DMS 273 (cell line): ENCODE measurements around the gene CD300E.

Experiments
- DNase-seq: peaks from one replicate; lab custom pipeline; 2025; ENCODE audit not compliant: unreplicated experiment; lab: John Stamatoyannopoulos, UW

The CD300E gene, protein sequence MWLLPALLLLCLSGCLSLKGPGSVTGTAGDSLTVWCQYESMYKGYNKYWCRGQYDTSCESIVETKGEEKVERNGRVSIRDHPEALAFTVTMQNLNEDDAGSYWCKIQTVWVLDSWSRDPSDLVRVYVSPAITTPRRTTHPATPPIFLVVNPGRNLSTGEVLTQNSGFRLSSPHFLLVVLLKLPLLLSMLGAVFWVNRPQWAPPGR

DNA sequence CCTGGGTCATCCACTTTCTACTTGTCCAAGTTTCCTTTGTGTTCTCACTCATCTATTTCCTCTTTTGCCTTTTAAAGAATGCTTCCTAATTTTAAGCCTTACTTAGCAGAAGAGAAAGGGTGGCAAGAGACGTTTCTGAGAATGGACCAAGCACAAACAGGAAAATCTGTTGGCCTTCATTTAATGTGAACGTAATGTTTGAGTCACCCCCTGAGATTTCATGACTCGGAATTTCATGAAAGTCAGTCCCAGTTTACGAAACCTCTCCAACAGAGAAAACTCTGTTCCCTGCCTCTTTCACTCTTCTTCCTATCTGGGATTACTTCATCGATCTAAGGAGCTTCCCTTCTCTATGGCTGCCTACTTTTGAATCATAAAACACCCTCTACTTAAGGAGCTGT is at the start of gene CD300E:
TSS of gene CD300E (minus strand) at position 46 of the 401 bp plus-strand sequence. CDS start 117 bp downstream, outside the sequence.
- no peak for DNase-seq

DNA sequence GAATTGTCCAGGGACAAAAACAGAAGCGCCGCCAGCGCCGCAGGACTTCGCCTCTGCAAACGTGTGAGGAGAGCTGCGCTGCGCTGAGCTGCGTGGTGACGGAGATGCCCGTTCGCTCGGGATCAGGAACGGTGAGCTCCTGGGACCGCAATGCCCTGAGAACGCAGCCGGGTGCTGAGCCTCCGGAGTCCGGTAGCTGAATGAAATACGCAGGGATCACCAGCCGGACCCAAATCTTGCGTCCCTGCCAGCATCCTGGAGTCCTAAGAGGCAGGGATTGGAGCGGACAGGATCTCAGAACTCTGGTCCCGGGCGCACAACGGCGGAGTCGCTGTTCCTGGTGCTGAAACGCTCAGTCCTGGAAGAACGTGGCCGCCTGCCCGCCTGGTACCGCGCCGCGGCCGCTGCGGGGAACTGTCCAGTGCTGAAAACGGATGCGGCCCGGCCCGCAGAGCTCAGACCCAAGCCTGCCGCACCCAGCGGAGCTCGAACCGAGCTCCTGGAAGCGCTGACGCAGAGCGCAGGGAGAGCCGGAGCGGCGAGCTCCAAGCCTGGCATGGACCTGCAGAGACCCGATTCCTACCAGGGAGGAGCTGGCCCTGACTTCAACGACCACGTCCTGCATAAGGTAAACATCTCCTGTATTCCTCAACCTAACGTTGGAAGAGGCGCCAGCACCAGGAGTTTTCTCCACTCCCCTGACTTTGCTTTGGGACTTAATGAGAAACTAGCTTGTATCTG is 47.7 kb upstream of the CD300E start:
- peak; percentile 94 for DNase-seq

DNA sequence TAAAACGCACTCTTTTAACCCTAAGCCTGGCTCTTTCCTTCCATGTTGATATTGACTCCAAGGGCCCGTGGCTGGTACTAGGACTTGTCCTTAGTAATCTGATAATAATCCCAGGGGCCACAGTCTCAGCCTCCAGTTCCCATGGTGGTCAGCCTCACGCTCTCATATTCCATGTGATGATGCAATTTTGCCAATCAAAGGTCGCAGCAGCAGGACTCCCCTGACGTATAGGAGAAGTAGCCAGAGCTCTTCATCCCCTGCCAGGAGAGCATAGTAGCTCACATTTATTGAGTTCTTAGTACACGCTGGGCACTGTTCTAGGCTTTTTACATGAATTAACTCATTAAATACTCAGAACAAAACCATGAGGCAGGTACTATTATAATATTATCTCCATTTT is 46.8 kb upstream of the CD300E start:
- no peak for DNase-seq

DNA sequence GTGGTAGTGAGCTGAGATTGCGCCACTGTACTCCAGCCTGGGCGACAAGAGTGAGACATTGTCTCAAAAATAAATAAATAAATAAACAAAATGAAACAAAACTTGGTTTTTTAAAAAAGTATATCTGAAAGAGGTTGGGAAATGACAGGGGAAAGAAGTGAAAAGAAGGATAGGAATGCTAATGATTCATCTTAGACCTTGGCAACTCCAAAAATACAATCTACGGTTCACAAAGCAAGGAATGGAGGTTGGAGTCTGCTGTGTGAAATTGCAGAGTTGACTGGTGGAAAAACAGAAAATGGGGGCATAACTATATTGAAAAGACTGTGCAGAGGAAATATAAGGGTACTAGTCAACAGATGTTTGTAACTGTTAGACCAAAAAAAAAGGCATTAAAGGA is 40.0 kb upstream of the CD300E start:
- no peak for DNase-seq

DNA sequence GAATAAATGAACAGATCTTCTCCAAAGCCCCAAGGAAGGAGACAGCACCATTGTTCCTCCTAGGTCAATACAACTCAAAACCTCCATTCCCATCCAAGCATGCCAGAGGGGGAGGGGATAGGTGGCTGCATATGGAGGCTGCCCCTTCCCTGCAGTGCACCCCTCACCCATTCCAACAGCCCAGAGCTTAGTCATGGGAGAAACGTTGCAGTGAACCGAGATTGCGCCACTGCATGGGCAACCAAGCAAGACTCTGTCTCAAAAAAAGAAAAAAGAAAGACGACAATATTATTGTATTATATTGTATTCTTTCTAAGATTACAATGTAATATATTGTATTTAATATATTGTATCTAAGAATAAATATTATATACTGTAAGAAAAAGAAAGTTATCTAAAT is 36.4 kb upstream of the CD300E start:
- DNase-seq: no peak

DNA sequence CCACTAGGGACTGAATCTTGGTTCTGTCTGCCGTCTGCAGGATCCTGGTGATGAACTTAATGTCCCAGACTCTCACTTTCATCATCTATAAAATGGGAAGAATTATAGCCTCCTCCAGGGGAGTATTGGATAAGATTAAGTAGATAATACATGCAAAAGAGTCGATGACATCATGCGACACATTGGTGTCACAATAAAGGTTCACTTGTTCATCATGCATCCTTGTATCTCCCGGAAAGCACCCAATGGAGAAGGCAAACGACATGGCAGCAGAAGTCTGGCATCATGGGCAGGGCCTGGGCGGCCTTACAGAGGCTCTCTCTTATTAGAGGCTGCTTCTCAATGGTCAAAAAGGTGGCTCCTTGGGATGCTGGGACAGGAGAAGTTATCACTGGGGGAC is 35.1 kb upstream of the CD300E start:
- no peak for DNase-seq

DNA sequence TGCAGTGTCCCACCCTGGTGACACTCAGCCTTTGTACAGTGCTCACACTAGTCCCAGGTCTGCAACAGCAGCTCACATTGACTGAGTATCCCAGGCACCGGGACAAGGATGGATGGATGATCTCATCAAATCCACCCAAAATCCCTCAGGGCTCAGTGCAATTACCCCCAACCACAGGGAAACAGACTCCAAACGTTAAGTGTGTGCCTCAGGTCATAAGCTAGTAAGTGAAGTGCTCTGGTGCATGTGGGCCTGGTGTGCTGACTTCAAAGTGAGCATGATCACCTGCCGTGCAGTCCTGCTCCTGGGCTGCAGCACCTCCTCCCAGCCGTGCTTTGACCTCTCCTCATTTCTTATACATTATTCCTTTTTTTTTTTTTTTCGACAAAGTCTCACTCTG is 31.2 kb upstream of the CD300E start:
- DNase-seq: no peak

DNA sequence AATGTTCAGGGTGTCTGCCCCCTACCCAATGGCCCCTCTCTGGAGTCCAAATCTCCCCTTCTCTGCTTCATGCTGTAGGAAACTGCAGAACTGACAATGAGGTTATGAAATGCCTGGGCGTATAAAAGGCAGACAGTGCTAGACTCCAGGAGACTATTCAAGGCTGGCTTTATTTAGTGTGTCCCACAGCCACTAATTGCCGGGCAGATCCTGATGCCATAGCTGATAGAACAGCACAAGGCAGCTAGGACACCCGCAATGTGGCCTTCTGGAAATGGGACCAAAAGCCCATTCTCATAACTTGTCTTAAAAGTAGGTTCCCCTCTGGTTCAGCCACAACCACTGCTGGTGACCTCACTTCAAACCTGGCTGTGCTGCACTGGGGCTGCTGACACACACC is 28.5 kb upstream of the CD300E start:
- DNase-seq: no peak

DNA sequence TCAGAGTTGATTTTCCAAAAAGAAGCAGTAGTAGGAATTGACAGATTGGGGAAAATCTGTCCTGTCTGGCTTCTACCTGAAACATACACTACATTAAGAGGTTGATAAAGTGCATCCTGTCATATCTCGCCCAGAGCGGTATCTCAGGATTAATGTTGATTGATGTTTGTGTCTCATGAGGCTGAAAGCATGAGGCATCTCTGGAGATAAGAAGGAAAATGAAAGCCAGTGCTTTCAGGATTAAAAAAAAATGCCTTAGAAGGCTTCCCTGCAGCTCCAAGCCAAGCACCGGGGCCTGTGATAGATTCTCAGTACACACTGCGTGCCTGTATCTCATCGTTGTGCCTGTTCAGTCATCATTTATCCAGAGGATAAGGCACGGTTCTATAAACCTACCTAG is 26.4 kb upstream of the CD300E start:
- DNase-seq: no peak

DNA sequence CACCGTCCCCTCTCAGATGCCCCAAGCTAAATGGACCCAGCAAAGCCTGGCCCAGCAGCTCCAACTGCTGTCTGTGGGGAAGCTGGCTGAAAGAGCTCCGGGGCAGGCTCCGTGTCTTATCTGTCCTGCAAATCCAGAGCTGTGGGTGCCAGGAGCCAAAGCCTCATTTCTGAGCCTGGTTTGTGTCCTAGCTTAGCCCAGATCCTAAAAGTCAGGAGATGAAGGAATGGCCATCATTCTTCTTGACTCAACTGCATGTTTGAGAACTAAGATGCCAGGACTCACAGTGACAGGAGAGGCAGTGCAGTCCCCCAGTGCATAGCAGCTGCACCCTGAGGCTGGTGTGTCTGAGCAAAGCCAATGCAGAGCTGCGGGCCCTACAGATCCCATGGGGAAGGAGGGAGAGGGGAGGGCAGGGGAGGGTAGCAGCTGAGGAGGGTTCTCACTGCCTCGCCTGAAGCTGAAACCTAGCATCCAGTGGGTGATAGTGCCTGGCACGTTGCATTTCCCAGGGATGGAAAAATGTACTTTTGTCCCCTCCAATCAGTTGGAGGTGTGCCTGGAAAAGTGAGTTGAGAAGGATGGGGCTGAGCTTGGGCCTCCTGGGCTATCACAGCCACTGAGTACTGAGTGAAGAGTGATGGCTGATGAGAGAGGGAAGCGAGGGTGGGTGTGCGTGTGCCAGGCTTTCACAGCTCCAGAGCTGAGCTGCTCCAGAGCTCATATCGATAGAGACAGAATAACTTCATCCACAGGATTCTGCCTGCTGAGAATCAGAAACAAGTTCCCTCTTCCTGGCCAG is 24.5 kb upstream of the CD300E start:
- no peak for DNase-seq

DNA sequence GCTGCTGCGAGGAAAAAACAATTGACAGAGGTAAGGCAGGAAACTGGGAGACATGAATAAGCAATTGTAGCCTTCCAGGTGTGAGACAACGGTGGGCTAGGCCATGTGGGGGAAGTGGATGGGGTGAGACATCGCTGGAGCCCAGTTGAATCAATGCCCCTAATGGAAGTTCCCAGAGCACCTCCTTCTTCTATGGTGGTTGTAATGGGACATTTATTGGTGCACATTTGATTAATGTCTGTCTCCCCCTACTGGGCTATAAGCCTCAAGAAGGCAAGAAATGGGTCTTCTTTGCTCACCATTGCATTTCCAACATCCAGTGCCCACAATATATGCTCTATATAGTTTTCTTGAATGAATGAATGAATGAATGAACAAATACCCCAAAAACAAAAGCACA is 22.7 kb upstream of the CD300E start:
- peak; percentile 70 for DNase-seq

DNA sequence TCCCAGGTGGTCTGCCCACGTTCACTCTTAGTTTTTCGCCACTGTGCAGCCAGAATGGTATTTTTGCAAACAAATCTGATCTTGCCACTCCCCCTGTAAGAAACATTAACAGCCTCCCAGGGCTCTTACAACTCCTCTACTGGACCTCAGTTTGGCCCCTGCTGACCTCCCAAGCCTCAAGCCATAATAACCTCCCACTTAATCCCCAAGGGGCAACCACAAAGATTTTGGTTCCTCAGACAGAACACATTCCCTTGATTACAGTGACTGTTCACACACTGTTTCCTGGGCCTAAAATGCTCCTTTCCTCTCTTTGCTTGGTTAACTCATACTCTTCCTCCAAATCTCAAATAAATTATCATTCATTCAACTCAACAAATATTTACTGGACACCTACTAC is 21.5 kb upstream of the CD300E start:
- no peak for DNase-seq

DNA sequence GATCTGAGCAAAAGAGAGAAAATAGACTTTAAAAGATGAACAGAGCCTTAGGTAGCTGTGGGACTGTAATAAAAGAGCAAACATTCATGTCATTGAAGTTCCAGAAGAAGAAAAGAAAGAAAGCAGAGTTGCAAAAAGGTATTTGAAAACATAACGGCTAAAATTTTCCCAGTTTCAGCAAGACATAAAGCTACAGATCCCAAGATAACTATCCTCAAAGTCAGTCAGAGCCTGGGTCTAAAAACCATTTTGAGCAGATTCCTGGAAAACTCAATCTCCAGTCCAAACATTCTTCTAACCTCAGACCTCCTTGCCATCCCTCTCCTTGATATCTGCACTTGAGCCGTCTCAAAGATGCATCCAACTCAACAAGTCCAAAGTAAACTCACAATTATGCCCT is 20.9 kb upstream of the CD300E start:
- no peak for DNase-seq

DNA sequence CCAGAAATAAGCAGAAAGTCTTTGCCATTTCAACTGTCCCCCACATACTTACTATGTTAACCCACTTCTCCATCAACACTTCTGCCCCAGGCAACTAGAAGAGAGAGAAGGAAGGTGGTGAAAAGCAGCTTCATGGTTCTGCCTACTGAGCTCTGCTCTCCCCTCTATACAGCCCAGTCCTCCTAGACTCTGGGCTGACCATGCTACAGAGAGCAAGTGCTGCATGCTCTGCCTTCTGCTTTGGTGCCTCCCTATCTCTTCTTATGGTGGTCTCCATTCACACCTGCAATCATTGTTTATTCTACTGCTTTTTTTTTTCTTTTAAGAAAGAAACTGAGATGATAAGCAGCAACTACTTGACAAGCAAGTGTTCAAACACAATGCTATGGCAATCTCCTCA is 20.3 kb upstream of the CD300E start:
- DNase-seq: no peak

DNA sequence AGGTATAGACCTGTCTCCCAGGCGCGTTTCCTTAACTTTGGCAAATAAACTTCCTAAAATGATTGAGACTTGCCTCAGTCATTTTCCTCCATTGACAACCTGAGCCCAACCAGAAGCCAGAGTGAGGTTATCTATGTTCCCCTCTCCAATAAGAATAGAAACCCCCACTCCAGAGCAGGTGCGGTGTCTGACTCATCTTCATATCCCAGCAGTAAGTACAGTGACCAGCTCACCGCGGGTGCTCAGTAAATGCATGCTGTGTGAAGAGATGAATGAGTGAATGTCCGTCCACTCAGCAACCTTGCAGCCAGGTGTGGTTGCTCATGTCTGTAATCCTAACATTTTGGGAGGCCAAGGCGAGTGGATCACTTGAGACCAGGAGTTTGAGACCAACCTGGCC is 19.5 kb upstream of the CD300E start:
- DNase-seq: no peak

DNA sequence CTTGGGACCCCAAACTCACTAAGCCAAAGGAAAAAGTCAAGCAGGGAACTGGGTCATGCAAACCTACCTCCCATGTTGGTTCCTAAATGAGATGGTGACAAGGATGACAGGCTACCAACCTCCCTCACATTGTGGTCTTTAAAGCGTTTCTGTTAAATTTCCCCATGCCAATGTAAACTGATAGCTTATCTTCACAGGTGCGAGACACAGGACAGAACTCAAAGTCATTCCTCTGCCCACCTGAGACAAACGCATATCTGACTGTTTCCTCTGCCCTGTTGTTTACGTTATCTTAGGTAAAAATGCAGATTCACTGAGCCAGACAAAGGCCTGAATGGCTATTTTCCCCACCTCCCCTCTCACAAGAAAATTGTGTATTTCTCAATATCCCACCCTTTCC is 19.0 kb upstream of the CD300E start:
- no peak for DNase-seq

DNA sequence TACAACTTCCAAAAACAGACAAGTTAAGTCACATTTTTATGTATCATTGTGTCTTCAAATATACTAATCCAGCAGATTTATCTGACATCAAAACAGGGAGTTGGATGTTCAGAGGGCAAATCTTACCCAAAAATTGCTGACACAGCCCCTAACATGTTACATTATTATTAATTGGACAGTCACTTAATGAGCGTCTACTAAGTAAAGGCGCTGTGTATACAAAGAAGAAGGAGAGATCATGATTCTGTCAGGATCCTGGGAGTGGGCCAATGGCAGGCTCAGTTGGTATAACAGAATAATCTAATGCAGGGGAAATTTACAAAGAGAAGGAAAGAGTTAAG is 18.4 kb upstream of the CD300E start:
- no peak for DNase-seq

DNA sequence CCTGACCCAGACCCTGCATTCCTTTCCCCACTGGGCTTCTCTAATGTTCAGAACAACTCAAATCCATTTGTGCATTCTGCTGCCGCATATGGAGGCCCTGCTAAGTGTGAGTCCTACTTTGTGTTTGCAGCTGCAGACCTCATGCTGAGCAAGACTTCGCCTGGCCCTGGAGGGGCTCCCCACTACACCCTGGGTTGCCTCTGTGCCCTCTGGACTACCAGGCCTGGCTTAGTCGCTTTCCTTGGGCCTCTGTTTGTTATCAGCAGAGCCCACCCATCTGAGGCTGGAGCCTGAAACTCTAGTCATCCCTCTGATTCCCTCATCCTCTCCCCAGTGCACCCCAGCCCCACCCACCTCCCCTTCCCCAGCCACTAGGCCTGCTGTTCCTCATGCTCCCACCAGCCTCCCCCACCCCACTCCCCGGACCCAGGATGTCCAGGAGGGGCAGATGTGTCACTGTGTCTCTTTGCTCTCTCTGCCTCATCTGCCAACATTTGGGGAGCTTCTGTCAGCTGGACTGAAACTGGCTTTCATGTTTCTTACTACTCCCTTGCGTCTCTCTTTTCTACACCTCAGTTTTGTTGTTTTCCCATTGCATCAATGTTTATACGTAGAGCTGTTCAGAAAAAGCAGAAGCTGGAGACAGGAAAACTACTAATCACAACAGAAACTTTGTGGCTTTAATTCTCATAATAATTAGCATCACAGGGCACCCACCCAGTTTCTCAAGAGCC is 17.9 kb upstream of the CD300E start:
- no peak for DNase-seq

DNA sequence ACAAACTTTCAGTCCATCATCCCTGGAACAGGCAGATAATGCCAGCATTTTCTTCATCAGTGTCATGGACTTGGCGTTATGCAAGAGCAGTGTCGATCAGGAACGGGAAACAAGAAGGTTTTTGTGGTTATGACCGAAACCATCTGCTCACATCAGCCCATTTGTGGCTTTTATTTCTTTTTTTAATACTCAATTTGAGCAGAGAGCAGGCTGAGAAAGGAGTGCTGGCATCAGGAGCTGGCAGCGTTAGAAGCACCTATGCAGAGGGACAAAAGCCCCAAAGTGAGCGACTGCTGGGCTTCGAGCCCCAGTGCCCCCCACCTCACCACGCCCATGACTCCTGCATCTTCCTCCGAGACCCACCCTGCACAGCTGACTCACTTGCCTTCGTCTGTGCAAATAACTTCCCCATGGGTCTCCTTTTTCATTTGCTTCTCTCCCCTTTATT is 16.2 kb upstream of the CD300E start:
- no peak for DNase-seq

DNA sequence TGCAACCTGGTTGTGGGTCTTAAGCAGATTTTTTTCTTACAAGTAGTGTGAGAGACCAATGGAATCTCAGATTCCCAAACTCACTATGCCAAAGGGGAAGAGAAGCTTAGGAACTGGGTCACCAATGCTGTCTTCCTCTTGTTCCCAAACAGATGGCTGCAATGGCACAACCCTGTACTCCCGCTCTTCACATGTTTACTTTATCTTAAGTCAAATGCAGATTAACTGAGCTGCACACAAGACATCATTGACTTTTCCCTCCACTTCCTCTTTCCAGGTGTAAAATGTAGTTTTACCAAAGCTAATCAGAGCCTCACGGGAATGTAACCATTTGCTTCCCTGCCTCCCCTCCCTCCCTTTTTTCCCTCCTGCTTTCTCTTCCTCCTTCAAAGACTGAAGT is 14.4 kb upstream of the CD300E start:
- DNase-seq: no peak

DNA sequence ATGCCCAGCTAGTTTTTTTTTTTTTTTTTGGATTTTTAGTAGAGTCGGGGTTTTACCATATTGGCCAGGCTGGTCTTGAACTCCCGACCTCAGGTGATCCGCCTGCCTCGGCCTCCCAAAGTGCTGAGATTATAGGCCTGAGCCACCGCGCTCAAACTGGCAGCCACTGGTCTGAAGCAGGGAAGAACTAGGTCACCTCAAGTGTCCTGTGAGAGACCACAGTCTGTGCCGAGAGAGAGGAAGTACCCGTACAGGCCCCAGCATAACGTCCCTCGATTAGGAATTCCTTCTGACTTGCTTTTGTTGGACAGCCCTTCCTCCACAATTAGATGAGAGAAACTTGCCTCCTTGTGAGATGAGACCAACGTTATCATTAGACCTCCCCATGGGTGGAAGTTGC is 13.7 kb upstream of the CD300E start:
- DNase-seq: no peak
